HS-5 (cell line): ENCODE data around the gene GSC2.

Experiments used
- DNase-seq: peaks from one replicate; pipeline ENCODE4 v3.0.0-alpha.2; 2012; ENCODE audit warnings: low read depth

GSC2 gene

GRCh38 chr22:19152942-19153883 is 3.1 kb upstream of the GSC2 start:
- no peak for DNase-seq

- DNase-seq = no peak
These were observed 1.5 kb upstream of the GSC2 start for GRCh38 chr22:19151329-19152191.

GRCh38 chr22:19150482-19151328 is 613 bp upstream of the GSC2 start:
- no peak for DNase-seq

- no peak for DNase-seq
These were observed 827 bp downstream of the GSC2 start for GRCh38 chr22:19149047-19149883.

GRCh38 chr22:19148417-19149046 is 1.6 kb downstream of the GSC2 start:
- no peak for DNase-seq

GRCh38 chr22:19147195-19147780 is 2.8 kb downstream of the GSC2 start:
- DNase-seq = no peak

- no peak for DNase-seq
These were observed 3.7 kb downstream of the GSC2 start for GRCh38 chr22:19146215-19146968.

- no peak for DNase-seq
These were observed 6.1 kb downstream of the GSC2 start for GRCh38 chr22:19143967-19144400.

GRCh38 chr22:19143212-19143611 is 6.9 kb downstream of the GSC2 start:
- no peak for DNase-seq

GRCh38 chr22:19142394-19142793 is 7.7 kb downstream of the GSC2 start:
- DNase-seq = no peak

- no peak for DNase-seq
These were observed 10.1 kb downstream of the GSC2 start for GRCh38 chr22:19139974-19140373.

- no peak for DNase-seq
These were observed 11.1 kb downstream of the GSC2 start for GRCh38 chr22:19139001-19139356.

- DNase-seq = no peak
These were observed 11.7 kb downstream of the GSC2 start for GRCh38 chr22:19138217-19139000.

GRCh38 chr22:19137384-19138216 is 12.5 kb downstream of the GSC2 start:
- DNase-seq = no peak

GRCh38 chr22:19136915-19137314 is 13.2 kb downstream of the GSC2 start:
- DNase-seq = no peak

GRCh38 chr22:19134874-19135273 is 15.2 kb downstream of the GSC2 start:
- no peak for DNase-seq

GRCh38 chr22:19134176-19134831 is 15.8 kb downstream of the GSC2 start:
- DNase-seq = no peak
